Mesothelial cell of epicardium (in vitro differentiated cells): ENCODE results near the gene IMP4. TPM values are rescaled to one million over a fixed set of nuclear protein-coding genes. Genes with fewer than 3 reads are reported as not detected.

Source experiments
- DNase-seq, 2 experiments: peaks; one replicate each; pipeline ENCODE4 v3.0.0; 2021; ENCODE audit warnings: low spot score in 2 of 2; ENCODE audit not compliant: unreplicated experiment in 2 of 2
- H3K27ac Mint-ChIP-seq: 2 replicates; pipeline ENCODE4 v1.8.0; 2021; ENCODE audit warnings: mixed read lengths
- H3K27me3 Mint-ChIP-seq: 2 replicates; pipeline ENCODE4 v1.8.0; 2021; ENCODE audit warnings: low read depth, mixed read lengths
- H3K36me3 Mint-ChIP-seq: 2 replicates; pipeline ENCODE4 v1.8.0; 2021; ENCODE audit warnings: mixed read lengths
- H3K4me1 Mint-ChIP-seq: 2 replicates; pipeline ENCODE4 v1.8.0; 2021; ENCODE audit warnings: mixed read lengths
- H3K4me3 Mint-ChIP-seq: 2 replicates; pipeline ENCODE4 v1.8.0; 2021; ENCODE audit warnings: mild to moderate bottlenecking, moderate library complexity, mixed read lengths
- H3K9me3 Mint-ChIP-seq: 2 replicates; pipeline ENCODE4 v1.8.0; 2021; ENCODE audit warnings: mixed read lengths
- total RNA-seq: library from RNA; stranded (reverse); gene quantifications from 3 replicates; pipeline ENCODE4 v1.2.1, GENCODE V29; 2021
- TF ChIP-seq, protein P1 (sequence below): fragments of 200-600 bp; sonication (generic); IDR thresholded peaks from one replicate; pipeline ENCODE4 v1.5.0; 2021; ENCODE audit warnings: antibody characterized with exemption; ENCODE audit not compliant: unreplicated experiment

IMP4 gene
- total RNA-seq, 1 donor from 2014 or later: 46.9 TPM

DNA sequence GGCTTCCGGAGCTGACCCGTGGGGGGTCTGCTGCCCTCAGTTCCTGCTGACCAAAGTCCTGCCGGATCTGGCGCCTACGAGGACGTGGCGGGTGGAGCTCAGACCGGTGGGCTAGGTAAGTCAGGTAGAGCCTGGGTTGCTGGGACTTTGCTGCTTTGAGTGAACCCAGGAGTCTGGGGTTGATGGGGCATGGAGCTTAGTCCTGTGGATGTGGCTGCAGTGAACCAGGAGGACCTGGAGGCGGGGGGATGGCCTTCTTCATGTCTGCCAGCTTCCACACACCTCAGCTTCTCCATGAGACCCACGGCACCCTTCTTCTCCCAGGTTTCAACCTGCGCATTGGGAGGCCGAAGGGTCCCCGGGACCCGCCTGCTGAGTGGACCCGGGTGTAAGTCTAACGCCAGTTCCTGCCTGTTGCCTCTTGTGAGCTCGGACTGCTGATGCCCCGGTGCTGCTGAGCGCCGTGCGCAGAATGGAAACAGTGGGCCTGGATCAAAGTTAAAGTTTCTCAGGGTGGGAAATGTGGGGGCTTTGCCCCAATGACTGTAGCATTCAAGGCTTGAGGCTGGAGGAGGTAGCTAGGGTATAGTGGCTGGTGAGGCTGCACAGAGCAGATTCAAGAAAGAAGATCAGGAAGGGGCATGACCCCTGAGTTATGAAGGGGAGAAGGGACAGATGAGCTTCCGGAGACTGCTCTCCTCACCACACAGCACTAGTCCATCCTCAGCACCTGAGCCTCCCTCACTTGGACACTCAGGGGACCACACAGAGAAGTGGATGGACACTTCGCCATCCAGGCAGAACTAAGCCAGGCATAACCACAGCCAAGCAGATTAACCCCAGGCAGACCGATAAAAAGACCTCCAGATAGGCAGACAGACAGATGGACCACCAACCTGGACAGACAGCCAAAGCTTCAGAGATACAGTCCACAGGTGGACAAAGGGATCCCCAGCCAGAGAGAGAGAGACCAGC is 30.4 kb downstream of the IMP4 start:
- Mint-ChIP-seq H3K27me3 (no peaks in the 10 kb centered on the region), H3K9me3 (no peaks in the 10 kb centered on the region), H3K36me3 (peaks cover 14% of the 10 kb centered on the region), H3K4me3 (peak overlapping the region; percentile 86), H3K4me1 (peaks cover 20% of the 10 kb centered on the region), H3K27ac (no peak overlapping the region)
- TF ChIP-seq, protein P1, sequence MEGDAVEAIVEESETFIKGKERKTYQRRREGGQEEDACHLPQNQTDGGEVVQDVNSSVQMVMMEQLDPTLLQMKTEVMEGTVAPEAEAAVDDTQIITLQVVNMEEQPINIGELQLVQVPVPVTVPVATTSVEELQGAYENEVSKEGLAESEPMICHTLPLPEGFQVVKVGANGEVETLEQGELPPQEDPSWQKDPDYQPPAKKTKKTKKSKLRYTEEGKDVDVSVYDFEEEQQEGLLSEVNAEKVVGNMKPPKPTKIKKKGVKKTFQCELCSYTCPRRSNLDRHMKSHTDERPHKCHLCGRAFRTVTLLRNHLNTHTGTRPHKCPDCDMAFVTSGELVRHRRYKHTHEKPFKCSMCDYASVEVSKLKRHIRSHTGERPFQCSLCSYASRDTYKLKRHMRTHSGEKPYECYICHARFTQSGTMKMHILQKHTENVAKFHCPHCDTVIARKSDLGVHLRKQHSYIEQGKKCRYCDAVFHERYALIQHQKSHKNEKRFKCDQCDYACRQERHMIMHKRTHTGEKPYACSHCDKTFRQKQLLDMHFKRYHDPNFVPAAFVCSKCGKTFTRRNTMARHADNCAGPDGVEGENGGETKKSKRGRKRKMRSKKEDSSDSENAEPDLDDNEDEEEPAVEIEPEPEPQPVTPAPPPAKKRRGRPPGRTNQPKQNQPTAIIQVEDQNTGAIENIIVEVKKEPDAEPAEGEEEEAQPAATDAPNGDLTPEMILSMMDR: peak; percentile 63
- DNase-seq: no peak

DNA sequence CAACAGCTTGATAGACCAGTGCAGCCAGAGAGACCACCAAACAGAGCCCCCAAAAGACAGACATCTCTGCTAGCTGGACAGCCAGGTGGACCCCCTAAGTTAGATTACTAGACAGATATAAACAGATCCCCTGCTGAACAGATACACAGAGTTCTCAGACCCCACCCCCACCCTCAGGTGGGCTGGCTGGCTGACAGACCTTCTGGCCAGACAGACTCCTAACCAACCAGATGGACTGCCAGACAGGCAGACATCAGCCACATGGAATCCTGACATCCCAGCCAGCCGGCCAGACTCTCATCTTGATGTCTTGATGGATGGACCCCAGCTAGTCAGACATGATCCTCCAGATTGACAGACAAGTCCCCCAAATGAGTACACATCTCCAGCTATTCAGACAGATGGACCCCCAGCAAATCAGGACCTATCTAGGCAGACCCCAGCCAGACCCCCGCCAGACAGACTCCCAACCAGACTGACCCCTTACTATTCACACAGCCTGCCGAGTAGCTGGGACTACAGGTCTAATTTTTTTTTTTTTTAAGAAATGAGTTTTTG is 31.2 kb downstream of the IMP4 start:
- Mint-ChIP-seq H3K4me3 (peak overlapping the region; percentile 86), H3K36me3 (peaks cover 14% of the 10 kb centered on the region), H3K27ac (no peak overlapping the region), H3K27me3 (no peaks in the 10 kb centered on the region), H3K4me1 (peaks cover 20% of the 10 kb centered on the region), H3K9me3 (no peaks in the 10 kb centered on the region)
- no peak for DNase-seq
- TF ChIP-seq, protein P1: no peak

DNA sequence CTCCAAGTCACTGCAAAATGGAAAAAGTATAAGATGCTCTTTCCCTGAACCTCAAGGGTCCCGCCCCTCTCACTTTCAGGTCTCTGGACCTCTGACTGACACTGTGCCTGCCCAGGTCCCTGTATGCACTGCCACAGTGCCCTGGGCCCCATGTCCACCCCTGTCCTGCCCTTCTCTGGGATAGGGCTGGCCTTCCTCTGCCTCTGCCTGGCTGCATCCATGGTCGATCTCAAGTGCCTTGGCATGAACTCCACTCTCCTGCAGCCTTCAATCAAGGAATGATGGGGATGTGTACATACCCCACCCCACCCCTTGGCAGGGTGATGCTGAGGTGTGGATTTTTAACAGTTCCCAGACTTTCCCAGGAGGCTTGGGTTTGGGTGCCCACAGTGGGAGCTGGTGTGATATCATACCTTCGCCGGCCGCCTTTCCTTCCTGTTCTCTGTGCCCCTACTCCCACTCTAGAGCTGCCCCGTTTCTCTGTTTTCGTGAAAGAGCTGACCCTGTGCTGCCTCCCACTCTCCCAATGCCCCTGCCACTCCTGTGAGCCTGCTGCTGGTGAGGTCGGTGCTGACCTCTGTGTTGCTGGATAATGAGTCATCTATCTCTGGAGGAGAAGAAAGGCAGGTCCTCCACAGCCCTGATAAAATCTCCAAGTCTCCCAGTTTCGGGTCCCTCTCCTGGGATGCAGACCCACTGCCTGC is 32.0 kb downstream of the IMP4 start:
- H3K4me3 Mint-ChIP-seq: peak overlapping the region; percentile 36
- peaks cover 14% of the 10 kb centered on the region for H3K36me3 Mint-ChIP-seq
- H3K27me3 Mint-ChIP-seq: no peaks in the 10 kb centered on the region
- TF ChIP-seq, protein P1: no peak
- peaks cover 22% of the 10 kb centered on the region for H3K4me1 Mint-ChIP-seq
- H3K27ac Mint-ChIP-seq: no peak overlapping the region
- H3K9me3 Mint-ChIP-seq: no peaks in the 10 kb centered on the region
- no peak for DNase-seq

DNA sequence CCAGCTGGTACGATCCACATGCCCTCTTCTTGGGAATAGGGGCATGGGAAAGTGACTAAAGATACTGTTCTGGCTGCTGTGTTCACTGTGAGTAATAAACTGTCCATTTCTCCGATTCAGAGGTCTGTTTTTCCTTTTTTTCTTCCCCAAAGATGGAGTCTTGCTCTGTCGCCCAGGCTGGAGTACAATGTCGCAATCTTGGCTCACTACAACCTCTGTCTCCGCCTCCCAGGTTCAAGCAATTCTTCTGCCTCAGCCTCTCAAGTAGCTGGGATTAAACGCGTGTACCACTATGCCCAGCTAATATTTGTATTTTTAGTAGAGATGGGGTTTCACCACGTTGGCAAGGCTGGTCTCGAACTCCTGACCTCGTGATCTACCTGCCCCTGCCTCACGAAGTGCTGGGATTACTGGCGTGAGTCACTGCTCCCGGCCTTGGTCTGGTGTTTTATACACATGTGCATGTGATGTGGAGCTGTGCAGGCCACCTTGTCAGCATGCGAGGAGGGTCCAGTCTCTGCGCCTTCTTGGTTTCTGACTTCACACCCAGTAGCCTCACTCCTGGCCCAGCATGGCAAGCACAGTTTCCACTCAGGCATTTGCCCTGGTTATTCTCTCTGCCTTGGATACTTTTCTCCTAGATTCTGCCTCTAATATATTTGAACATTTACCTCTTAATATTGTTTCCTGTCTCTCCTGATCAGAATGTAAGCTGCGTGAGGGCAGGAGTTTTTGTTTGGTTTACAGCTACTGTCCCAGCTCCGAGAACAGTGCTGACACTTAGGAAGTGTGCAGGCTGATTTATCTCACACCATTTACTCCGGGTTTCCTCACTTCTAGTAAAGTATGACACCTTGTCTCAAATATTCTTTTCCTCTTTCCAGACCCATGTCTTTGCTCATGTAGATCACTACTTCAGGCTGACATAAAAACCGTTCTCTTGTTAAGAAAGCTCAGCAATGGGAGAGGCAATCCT is 32.9 kb downstream of the IMP4 start:
- no peaks in the 10 kb centered on the region for H3K27me3 Mint-ChIP-seq
- H3K4me3 Mint-ChIP-seq: no peak overlapping the region
- no peak overlapping the region for H3K27ac Mint-ChIP-seq

More for the DNA sequence above, 32.9 kb downstream of the IMP4 start:
- no peak for DNase-seq
- Mint-ChIP-seq H3K4me1 (peaks cover 22% of the 10 kb centered on the region), H3K36me3 (peaks cover 12% of the 10 kb centered on the region), H3K9me3 (no peaks in the 10 kb centered on the region)
- TF ChIP-seq, protein P1: no peak
